HAP-1 (cell line): ENCODE measurements around the gene AP1S2.

ENCODE experiments used
- DNase-seq, 2 experiments: peaks; one replicate each; pipeline ENCODE4 v3.0.0-alpha.2; 2016 to 2020; ENCODE audit warnings: low spot score in 2 of 2
- H3K27me3 ChIP-seq: fragments of 250-450 bp; sonication (Bioruptor Pico); 2 replicates; pipeline ENCODE4 v1.5.1; 2020; ENCODE audit warnings: low read depth, mild to moderate bottlenecking, moderate library complexity
- H3K36me3 ChIP-seq: fragments of 250-450 bp; sonication (Bioruptor Pico); replicated peaks from 2 replicates; pipeline ENCODE4 v1.5.1; 2020; ENCODE audit warnings: mild to moderate bottlenecking
- H3K4me1 ChIP-seq: fragments of 250-450 bp; sonication (Bioruptor Pico); 2 replicates; pipeline ENCODE4 v1.5.1; 2020; ENCODE audit warnings: mild to moderate bottlenecking
- H3K4me3 ChIP-seq: fragments of 250-450 bp; sonication (Bioruptor Pico); 2 replicates; pipeline ENCODE4 v1.5.1; 2020; ENCODE audit warnings: mild to moderate bottlenecking, moderate library complexity
- H3K9me3 ChIP-seq: fragments of 250-450 bp; sonication (Bioruptor Pico); 2 replicates; pipeline ENCODE4 v1.5.1; 2020; ENCODE audit warnings: mild to moderate bottlenecking, moderate library complexity
- in situ Hi-C: fragments of 300-500 bp; cut with MboI; formaldehyde crosslinking; loops from 3 replicates; pipeline ENCODE4 v1.14.3; 2020; ENCODE audit warnings: low sequenced_read_pairs, inconsistent platforms, mixed read lengths

Gene AP1S2

GRCh38 chrX:15869695-15870094 lies 15.1 kb upstream of the AP1S2 start:
- no peak for DNase-seq
- in situ Hi-C loops, result no loop called here
- Histone ChIP-seq H3K27me3 (0 out of 2 replicates have a peak, but pooled peaks cover 2% of the 10 kb centered on the region), H3K4me1 (no peaks in the 10 kb centered on the region), H3K36me3 (no peaks in the 10 kb centered on the region), H3K9me3 (no peaks in the 10 kb centered on the region), H3K4me3 (no peak overlapping the region)

GRCh38 chrX:15866147-15866546 lies 11.5 kb upstream of the AP1S2 start:
- no peak for DNase-seq
- Histone ChIP-seq H3K9me3 (no peaks in the 10 kb centered on the region), H3K27me3 (0 out of 2 replicates have a peak, but pooled peaks cover 2% of the 10 kb centered on the region), H3K4me3 (no peak overlapping the region), H3K36me3 (no peaks in the 10 kb centered on the region), H3K4me1 (peaks cover 2% of the 10 kb centered on the region; the same call in 1 of the 2 replicates)
- in situ Hi-C loops, result no loop called here

GRCh38 chrX:15864629-15865028 lies 10.0 kb upstream of the AP1S2 start:
- 0 out of 2 replicates have a peak, but pooled peaks cover 2% of the 10 kb centered on the region for H3K27me3 ChIP-seq
- H3K36me3 ChIP-seq, result no peaks in the 10 kb centered on the region
- DNase-seq, result no peak
- H3K4me3 ChIP-seq, result no peak overlapping the region
- peaks cover 4% of the 10 kb centered on the region; the same call in 1 of the 2 replicates for H3K4me1 ChIP-seq
- H3K9me3 ChIP-seq, result no peaks in the 10 kb centered on the region
- in situ Hi-C loops, result no loop called here

- Histone ChIP-seq H3K4me3 (no peak overlapping the region), H3K27me3 (0 out of 2 replicates have a peak, but pooled peaks cover 2% of the 10 kb centered on the region), H3K36me3 (no peaks in the 10 kb centered on the region), H3K9me3 (no peaks in the 10 kb centered on the region), H3K4me1 (peaks cover 4% of the 10 kb centered on the region; the same call in 1 of the 2 replicates)
- no peak for DNase-seq
- in situ Hi-C loops, result no loop called here
Observed at GRCh38 chrX:15864023-15864422, 9.4 kb upstream of the AP1S2 start.

- Histone ChIP-seq H3K4me1 (peaks cover 14% of the 10 kb centered on the region), H3K4me3 (no peak overlapping the region), H3K9me3 (no peaks in the 10 kb centered on the region), H3K27me3 (0 out of 2 replicates have a peak, but pooled peaks cover 2% of the 10 kb centered on the region), H3K36me3 (no peaks in the 10 kb centered on the region)
- in situ Hi-C loops, result no loop called here
- no peak for DNase-seq
Observed at GRCh38 chrX:15860921-15861320, 6.3 kb upstream of the AP1S2 start.

- Histone ChIP-seq H3K4me3 (no peak overlapping the region), H3K36me3 (no peaks in the 10 kb centered on the region), H3K4me1 (peaks cover 18% of the 10 kb centered on the region), H3K9me3 (no peaks in the 10 kb centered on the region), H3K27me3 (no peaks in the 10 kb centered on the region)
- no peak for DNase-seq
- in situ Hi-C loops, result no loop called here
Observed at GRCh38 chrX:15858051-15858450, 3.4 kb upstream of the AP1S2 start.

- in situ Hi-C loops, result no loop called here
- H3K4me3 ChIP-seq, result no peak overlapping the region
- peaks cover 28% of the 10 kb centered on the region for H3K4me1 ChIP-seq
- H3K9me3 ChIP-seq, result no peaks in the 10 kb centered on the region
- no peaks in the 10 kb centered on the region for H3K27me3 ChIP-seq
- H3K36me3 ChIP-seq, result 0 out of 2 replicates have a peak, but pooled peaks cover 3% of the 10 kb centered on the region
- no peak for DNase-seq
Observed at GRCh38 chrX:15856636-15857035, 2.0 kb upstream of the AP1S2 start.

GRCh38 chrX:15856222-15856587 lies 1.6 kb upstream of the AP1S2 start:
- H3K4me1 ChIP-seq, result peaks cover 27% of the 10 kb centered on the region
- H3K36me3 ChIP-seq, result 0 out of 2 replicates have a peak, but pooled peaks cover 3% of the 10 kb centered on the region
- in situ Hi-C loops, result no loop called here
- no peaks in the 10 kb centered on the region for H3K27me3 ChIP-seq
- no peaks in the 10 kb centered on the region for H3K9me3 ChIP-seq
- DNase-seq, result no peak
- H3K4me3 ChIP-seq, result no peak overlapping the region

- Histone ChIP-seq H3K27me3 (no peaks in the 10 kb centered on the region), H3K9me3 (no peaks in the 10 kb centered on the region), H3K36me3 (0 out of 2 replicates have a peak, but pooled peaks cover 3% of the 10 kb centered on the region), H3K4me1 (peaks cover 24% of the 10 kb centered on the region), H3K4me3 (peak overlapping the region; percentile 43)
- DNase-seq, result no peak
- in situ Hi-C loops, result no loop called here
Observed at GRCh38 chrX:15855568-15856221, 1.1 kb upstream of the AP1S2 start.

GRCh38 chrX:15854080-15854655 lies 445 bp downstream of the AP1S2 start:
- in situ Hi-C loops, result no loop called here
- Histone ChIP-seq H3K4me1 (peaks cover 30% of the 10 kb centered on the region), H3K27me3 (no peaks in the 10 kb centered on the region), H3K9me3 (no peaks in the 10 kb centered on the region), H3K36me3 (0 out of 2 replicates have a peak, but pooled peaks cover 3% of the 10 kb centered on the region), H3K4me3 (peak overlapping the region; percentile 60)
- DNase-seq, result peak in 1 of 2 experiments; percentile 75

- Histone ChIP-seq H3K4me1 (peaks cover 35% of the 10 kb centered on the region), H3K9me3 (no peaks in the 10 kb centered on the region), H3K36me3 (0 out of 2 replicates have a peak, but pooled peaks cover 3% of the 10 kb centered on the region), H3K4me3 (peak overlapping the region; percentile 60), H3K27me3 (no peaks in the 10 kb centered on the region)
- in situ Hi-C loops, result no loop called here
- DNase-seq, result peak in 1 of 2 experiments; percentile 10
Observed at GRCh38 chrX:15853586-15854079, 980 bp downstream of the AP1S2 start.

- H3K27me3 ChIP-seq, result no peaks in the 10 kb centered on the region
- in situ Hi-C loops, result no loop called here
- peak; percentile 46 to 60 for DNase-seq
- no peaks in the 10 kb centered on the region for H3K9me3 ChIP-seq
- H3K36me3 ChIP-seq, result peaks cover 21% of the 10 kb centered on the region
- H3K4me1 ChIP-seq, result peaks cover 43% of the 10 kb centered on the region
- no peak overlapping the region for H3K4me3 ChIP-seq
Observed at GRCh38 chrX:15849555-15849954, 5.1 kb downstream of the AP1S2 start.

- in situ Hi-C loops, result no loop called here
- DNase-seq, result peak in 1 of 2 experiments; percentile 59
Observed at GRCh38 chrX:15848576-15848975, 6.0 kb downstream of the AP1S2 start.

GRCh38 chrX:15843960-15844359 lies 10.7 kb downstream of the AP1S2 start:
- Histone ChIP-seq H3K9me3 (no peaks in the 10 kb centered on the region), H3K4me1 (peaks cover 25% of the 10 kb centered on the region), H3K4me3 (no peak overlapping the region), H3K36me3 (peaks cover 33% of the 10 kb centered on the region), H3K27me3 (no peaks in the 10 kb centered on the region)
- in situ Hi-C loops, result no loop called here
- DNase-seq, result no peak

More at GRCh38 chrX:15848576-15848975, 6.0 kb downstream of the AP1S2 start:
- H3K4me3 ChIP-seq, result no peak overlapping the region
- H3K36me3 ChIP-seq, result peaks cover 31% of the 10 kb centered on the region
- peaks cover 43% of the 10 kb centered on the region for H3K4me1 ChIP-seq
- no peaks in the 10 kb centered on the region for H3K9me3 ChIP-seq
- H3K27me3 ChIP-seq, result no peaks in the 10 kb centered on the region
